ENCODE results near the gene LRBA.

LRBA gene

DNA sequence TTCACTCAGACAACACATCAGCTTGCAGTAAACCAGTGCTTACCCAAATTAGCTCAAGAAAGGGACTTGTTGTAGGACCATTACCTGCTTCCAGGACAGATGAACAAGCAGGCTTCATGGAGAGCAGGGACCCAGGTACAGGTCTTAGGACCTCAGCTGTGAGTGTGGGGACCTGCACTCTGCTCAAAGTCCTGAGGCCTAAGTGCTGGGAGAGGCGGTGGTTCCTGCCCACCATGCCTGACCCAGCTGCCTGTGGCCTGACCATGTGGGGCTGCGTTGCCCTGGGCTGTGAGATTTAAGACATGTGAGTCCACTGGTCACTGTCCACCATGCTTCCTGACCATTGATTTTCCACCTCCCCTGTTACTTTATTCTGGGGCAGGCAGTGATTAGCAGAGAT is 796.6 kb downstream of the LRBA start:
- no peak for DNase-seq

DNA sequence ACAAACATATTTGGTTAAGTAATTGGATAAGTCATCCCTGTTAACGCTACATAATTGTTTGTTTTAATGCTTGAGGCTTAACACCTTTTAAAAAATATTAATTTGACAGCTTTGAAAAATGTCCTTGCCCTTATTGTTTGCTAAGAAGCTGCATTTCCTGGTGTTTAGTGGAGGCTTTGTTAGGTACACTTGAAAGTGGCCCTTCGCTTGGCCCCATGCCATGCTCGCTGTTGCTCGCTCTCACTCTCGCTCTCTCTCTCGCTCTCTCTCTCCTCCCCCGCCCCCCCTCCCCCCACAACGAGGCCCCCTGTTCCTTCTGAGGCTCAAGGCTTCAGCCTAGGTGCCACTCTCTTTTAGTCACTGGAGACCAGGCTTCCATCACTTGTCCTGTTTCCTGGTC is 797.3 kb downstream of the LRBA start:
- no peak for DNase-seq

DNA sequence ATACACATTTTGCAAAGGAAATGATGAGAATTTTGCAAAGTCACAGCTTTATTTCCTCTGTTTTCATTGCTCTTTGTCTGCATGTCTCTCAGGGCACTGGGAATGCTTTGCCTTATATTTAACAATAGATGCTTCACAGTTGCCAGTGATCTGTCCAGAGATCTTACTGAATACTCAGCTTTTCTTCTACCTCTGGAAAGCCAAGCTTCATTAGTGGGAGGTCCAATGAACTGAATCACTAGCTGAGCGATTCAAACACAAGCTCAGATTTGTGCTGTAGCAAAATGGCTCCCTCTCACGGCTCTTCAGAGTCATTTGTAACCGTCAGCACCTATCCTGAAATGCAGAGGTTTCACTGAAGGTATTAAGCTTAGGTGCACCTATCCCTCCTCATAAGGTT is 797.9 kb downstream of the LRBA start:
- no peak for DNase-seq

DNA sequence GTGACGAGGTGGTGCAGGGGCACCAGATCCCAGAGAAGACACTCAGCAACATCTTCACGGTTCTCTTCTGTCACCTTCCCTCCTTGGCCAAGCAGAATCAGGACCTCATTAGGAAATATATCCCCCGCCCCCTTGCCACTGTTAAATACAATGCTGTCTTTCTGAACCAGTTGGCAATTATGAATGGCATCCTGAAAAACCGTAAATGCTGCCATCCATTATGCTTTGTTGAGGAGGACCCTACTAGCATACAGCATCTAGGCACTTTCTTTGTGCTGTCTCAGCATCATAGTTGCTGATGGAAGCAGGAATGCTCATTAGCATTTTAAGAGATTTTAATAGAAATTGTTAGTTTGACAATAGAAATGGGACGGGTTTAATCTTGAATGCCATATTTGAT is 798.4 kb downstream of the LRBA start:
- DNase-seq, result no peak

DNA sequence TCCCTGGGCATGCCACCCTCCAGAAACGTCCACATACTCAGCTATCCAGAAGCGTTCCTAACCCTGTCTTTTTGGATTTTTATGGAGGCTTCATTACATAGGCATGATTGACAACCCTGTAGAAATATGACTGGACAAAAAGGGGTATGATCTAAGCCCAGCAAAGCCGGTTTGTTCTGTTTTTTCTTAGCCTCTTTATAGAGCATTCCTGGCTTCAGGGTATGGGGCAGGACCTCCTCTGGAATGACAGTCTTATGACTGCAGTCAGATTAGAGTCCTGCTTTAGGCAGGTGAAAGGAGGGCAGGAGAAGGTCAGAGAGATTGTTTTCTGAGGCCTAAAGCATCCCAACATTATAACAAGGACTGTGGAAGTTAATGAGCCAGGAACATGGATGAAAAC is 799.5 kb downstream of the LRBA start:
- DNase-seq, result no peak

All from GF-D8 (cell line).